ENCODE results near the gene CMTM7.

CMTM7 gene

DNA sequence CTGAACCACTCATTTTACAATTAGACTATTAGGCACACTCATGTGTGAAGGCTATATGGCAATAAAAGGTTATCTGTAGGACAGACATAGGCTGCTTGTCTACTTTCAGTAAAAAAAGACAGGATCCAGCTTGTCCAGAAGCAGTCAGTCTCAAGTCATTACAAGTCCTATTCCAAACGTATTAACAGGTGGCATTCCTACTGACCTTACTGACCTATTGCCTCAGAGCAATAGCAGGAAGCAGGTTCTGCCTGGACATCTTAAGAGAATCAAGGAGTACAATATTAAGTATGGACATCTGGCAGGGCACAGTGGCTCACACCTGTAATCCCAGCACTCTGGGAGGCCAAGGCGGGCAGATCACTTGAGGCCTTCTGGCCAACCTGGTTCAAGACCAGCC, 104.0 kb downstream of the CMTM7 start:
- no peak overlapping the region for H3K4me3 ChIP-seq (ENCODE audit: low read length)
- peak; percentile 91 for DNase-seq (ENCODE audit: low read depth)
- no peak for TF ChIP-seq CTCF (IDR thresholded peaks at IDR 0.05; ENCODE audit: insufficient read depth, low read depth, low read length, missing control alignments)

DNA sequence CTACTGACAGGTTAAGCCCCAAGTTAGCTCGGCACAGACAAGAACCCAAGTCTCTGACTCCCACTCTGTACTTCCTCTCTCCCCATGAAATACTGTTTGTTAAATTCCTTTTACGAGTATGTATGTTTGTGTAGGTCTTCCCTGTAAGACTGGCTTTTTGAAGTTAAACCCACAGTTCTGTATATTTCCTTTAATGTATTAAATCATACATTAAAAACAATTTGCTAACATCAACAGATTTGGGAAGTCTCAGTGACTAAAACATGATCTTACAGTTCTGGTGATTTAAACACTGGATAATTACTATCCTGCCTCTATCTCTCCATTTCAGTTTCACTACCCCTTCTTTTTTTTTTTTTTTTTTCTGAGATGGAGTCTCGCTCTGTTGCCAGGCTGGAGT, 106.6 kb downstream of the CMTM7 start:
- no peak overlapping the region for H3K4me3 ChIP-seq (ENCODE audit: low read length)
- DNase-seq (ENCODE audit: low read depth) = no peak
- TF ChIP-seq CTCF (IDR thresholded peaks at IDR 0.05; ENCODE audit: insufficient read depth, low read depth, low read length, missing control alignments) = no peak

DNA sequence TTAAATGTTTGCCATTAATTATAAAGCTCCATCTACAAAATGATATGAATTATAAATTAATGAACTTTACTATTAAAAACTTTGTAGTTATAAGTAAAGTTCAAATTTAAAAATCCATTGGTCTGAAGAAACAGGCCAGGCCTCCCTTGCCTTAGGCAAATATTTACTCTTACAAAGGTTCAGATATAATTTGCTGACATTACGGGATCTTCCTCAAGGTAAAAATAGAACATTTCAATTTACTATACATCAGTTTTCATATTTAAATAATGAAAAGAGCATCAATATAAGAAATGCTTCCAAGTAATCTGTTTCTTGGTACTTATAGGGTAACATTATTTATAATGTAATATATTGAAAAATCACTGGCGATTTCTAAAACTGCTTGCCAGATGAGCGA, 107.3 kb downstream of the CMTM7 start:
- no peak for DNase-seq (ENCODE audit: low read depth)
- H3K4me3 ChIP-seq (ENCODE audit: low read length) = no peak overlapping the region
- TF ChIP-seq CTCF (IDR thresholded peaks at IDR 0.05; ENCODE audit: insufficient read depth, low read depth, low read length, missing control alignments) = no peak

DNA sequence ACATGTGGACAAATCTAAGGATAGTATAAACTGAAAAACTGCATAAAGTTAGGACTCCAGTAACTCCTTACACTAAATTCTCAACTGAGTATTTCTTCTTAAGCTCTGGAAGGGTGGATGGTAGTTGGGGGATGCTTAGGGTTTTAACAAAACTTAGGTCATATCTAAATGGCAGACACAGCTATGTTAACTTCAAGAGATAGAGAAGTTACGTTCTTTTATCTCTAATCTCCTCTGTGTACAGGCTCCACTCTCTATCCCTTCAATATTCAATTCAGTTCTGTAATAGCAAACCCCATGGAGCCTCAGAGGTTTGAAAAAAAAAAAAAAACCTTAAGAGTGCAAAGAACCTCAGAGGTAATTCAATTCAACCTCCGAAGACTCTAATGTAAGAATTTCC, 107.9 kb downstream of the CMTM7 start:
- no peak for TF ChIP-seq CTCF (IDR thresholded peaks at IDR 0.05; ENCODE audit: insufficient read depth, low read depth, low read length, missing control alignments)
- DNase-seq (ENCODE audit: low read depth) = no peak
- H3K4me3 ChIP-seq (ENCODE audit: low read length) = no peak overlapping the region

GRCh38 chr3:32500231-32500630, 108.6 kb downstream of the CMTM7 start:
- DNase-seq (ENCODE audit: low read depth) = no peak
- H3K4me3 ChIP-seq (ENCODE audit: low read length) = no peak overlapping the region
- no peak for TF ChIP-seq CTCF (IDR thresholded peaks at IDR 0.05; ENCODE audit: insufficient read depth, low read depth, low read length, missing control alignments)

DNA sequence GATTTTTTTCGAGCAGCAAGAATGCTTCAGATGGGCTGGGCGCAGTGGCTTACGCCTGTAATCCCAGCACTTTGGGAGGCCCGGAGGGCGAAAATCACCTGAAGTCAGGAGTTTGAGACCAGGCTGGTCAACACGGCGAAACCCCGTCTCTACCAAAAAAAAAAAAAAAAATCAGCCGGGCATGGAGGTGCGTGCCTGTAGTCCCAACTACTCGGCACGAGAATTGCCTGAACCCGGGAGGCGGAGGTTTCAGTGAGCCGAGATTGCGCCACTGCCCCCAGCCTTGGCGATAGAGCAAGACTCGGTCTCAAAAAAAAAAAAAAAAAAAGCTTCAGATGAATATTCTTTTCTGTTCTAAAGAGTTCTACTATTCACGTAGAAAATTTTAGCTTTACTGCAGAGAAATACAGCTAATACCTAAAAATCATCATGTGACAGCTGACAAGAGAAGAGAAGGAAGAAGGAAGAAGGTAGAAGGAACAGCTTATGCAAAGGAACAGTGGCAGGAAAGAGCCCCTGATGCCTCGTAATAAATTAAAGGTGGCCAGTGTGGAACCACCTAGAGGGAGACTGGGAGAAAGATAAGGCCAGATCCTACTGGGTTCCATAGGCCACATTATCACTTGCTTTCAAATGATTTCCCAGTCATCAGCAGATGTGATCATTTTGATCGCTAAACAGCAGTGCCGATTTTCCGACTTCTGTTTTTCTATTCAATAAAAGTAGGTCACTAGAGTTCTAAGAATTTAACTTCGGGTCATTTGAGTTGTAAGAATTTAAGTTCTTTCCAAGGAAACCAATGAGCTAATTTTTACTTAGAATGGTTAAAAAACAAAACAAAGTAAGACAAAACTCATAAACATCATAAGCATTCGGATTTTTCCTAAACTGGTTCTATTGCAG, 109.5 kb downstream of the CMTM7 start:
- peak overlapping the region; percentile 91 for H3K4me3 ChIP-seq (ENCODE audit: low read length)
- no peak for DNase-seq (ENCODE audit: low read depth)
- TF ChIP-seq CTCF (IDR thresholded peaks at IDR 0.05; ENCODE audit: insufficient read depth, low read depth, low read length, missing control alignments) = no peak

DNA sequence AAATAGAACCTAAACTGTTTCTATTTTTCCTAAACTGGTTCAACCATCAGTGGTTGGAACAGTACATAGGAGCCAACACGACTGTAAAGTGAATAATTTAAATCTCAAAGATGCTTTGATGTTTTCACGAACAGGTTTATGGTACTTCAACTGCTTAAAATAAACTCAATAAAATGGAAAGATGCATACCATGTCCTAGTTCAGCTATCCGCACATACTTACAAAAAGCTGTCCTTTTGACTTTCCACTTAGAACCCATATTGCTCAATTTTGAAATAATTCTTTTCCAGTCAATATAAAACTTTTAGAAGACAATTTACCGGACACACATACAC, 110.1 kb downstream of the CMTM7 start:
- peak overlapping the region; percentile 91 for H3K4me3 ChIP-seq (ENCODE audit: low read length)
- no peak for TF ChIP-seq CTCF (IDR thresholded peaks at IDR 0.05; ENCODE audit: insufficient read depth, low read depth, low read length, missing control alignments)
- DNase-seq (ENCODE audit: low read depth) = no peak
